HG03280 (cell line): ENCODE results near the gene TBC1D14.

Experiments used
- ATAC-seq: cut with Tn5 transposase; IDR thresholded peaks from one replicate; pipeline ENCODE4 v1.9.1; 2021; ENCODE audit warnings: mild to moderate bottlenecking, moderate library complexity; ENCODE audit not compliant: unreplicated experiment

The TBC1D14 gene

GRCh38 chr4:6944301-6945051 lies 34.9 kb downstream of the TBC1D14 start:
- ATAC-seq, result no peak

- no peak for ATAC-seq
Measured at GRCh38 chr4:6945052-6945409, 35.4 kb downstream of the TBC1D14 start.

GRCh38 chr4:6946497-6946896 lies 36.9 kb downstream of the TBC1D14 start:
- no peak for ATAC-seq

- ATAC-seq, result no peak
Measured at GRCh38 chr4:6948134-6948460, 38.5 kb downstream of the TBC1D14 start.

GRCh38 chr4:6951880-6952381 lies 42.3 kb downstream of the TBC1D14 start:
- ATAC-seq, result no peak

- ATAC-seq, result no peak
Measured at GRCh38 chr4:6953751-6954380, 44.2 kb downstream of the TBC1D14 start.

GRCh38 chr4:6955261-6955911 lies 45.8 kb downstream of the TBC1D14 start:
- ATAC-seq, result no peak

GRCh38 chr4:6956087-6956433 lies 46.4 kb downstream of the TBC1D14 start:
- ATAC-seq, result no peak

GRCh38 chr4:6956434-6957147 lies 47.0 kb downstream of the TBC1D14 start:
- ATAC-seq, result no peak

GRCh38 chr4:6957148-6957520 lies 47.5 kb downstream of the TBC1D14 start:
- ATAC-seq, result no peak

- no peak for ATAC-seq
Measured at GRCh38 chr4:6957994-6958393, 48.4 kb downstream of the TBC1D14 start.

- ATAC-seq, result no peak
Measured at GRCh38 chr4:6959261-6959660, 49.6 kb downstream of the TBC1D14 start.

- ATAC-seq, result no peak
Measured at GRCh38 chr4:6960154-6960553, 50.5 kb downstream of the TBC1D14 start.

- no peak for ATAC-seq
Measured at GRCh38 chr4:6960628-6961412, 51.2 kb downstream of the TBC1D14 start.

- no peak for ATAC-seq
Measured at GRCh38 chr4:6961496-6962210, 52.0 kb downstream of the TBC1D14 start.

- ATAC-seq, result no peak
Measured at GRCh38 chr4:6962211-6963041, 52.8 kb downstream of the TBC1D14 start.

GRCh38 chr4:6963139-6963611 lies 53.5 kb downstream of the TBC1D14 start:
- no peak for ATAC-seq

GRCh38 chr4:6964858-6965257 lies 55.2 kb downstream of the TBC1D14 start:
- ATAC-seq, result no peak

- ATAC-seq, result no peak
Measured at GRCh38 chr4:6965329-6965728, 55.7 kb downstream of the TBC1D14 start.
